Urinary bladder (tissue), 4 donors: ENCODE results near the gene CDH8. TPM values are rescaled to one million over a fixed set of nuclear protein-coding genes. Genes with fewer than 3 reads are reported as not detected.
"Not testable (repeated sequence)": the region's sequence is repeated elsewhere in the genome, so short reads cannot be mapped to it uniquely, and the experiment has no call there.

Experiments
- DNase-seq: peaks from one replicate; pipeline ENCODE4 v3.0.0-alpha.2; 2015; ENCODE audit errors: extremely low spot score
- H3K27ac ChIP-seq: one replicate; pipeline ENCODE4 v1.5.1; 2013; ENCODE audit warnings: low read depth, mild to moderate bottlenecking, moderate library complexity
- H3K36me3 ChIP-seq: one replicate; pipeline ENCODE4 v1.6.1; 2013; ENCODE audit warnings: mild to moderate bottlenecking, moderate library complexity; ENCODE audit not compliant: insufficient read depth
- H3K4me1 ChIP-seq: one replicate; pipeline ENCODE4 v1.6.1; 2013; ENCODE audit warnings: mild to moderate bottlenecking, moderate library complexity; ENCODE audit not compliant: insufficient read depth
- H3K4me3 ChIP-seq: one replicate; pipeline ENCODE4 v1.5.1; 2013; ENCODE audit warnings: low read depth, low read length
- WGBS: extraction: QIAGEN DNeasy Blood & Tissue Kit; methylation state at CpG from one replicate; pipeline ENCODE4 v1.1.7; 2013; 5-methylcytosine and 5-hydroxymethylcytosine counted together
- polyA plus RNA-seq: library from polyadenylated mRNA; stranded (reverse); fragments of 200-250 nt; gene quantifications from one replicate; pipeline ENCODE4 v1.2.3, GENCODE V29; 2013
- total RNA-seq: library from RNA; depleted of rRNA; stranded (reverse); fragments of >200 nt; gene quantifications from one replicate; pipeline ENCODE4 v1.2.3, GENCODE V29; 2014
- donor health status: healthy with polysubstance abuse.
- donor health status: healthy.

CDH8 gene
- total and polyA plus RNA-seq, 2 donors = 0.51 to 8.9 TPM

DNA sequence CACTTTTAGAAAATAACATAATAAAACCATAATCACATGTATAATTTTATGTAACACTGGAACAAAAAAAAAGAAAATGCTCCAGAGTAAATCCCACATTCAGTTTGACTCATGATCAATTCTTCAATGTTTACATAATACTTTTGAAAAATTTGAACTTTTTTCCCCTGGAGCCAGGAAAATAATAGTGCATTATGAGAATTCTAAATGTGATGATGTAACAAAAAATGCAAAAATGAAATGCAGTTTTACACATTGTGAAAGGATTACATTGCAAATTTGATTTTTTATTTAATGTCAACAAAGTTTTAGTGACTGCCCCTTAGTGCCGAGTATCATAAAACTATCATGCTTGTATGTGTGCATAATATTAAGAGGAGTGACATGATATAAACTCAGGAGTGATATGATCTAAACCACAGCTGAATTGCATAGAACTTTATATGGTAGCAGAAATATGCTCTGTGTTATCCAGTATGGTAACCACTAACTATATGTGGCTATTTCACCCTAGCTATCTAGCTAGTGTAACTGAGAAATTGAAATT, 238.2 kb downstream of the CDH8 start:
- DNase-seq = no peak
- H3K4me1 ChIP-seq = no peaks in the 10 kb centered on the region
- H3K27ac ChIP-seq = no peak overlapping the region
- WGBS = 33% methylated on average over 1 of the region's 1 CpG
- no peak overlapping the region for H3K4me3 ChIP-seq
- H3K36me3 ChIP-seq = no peaks in the 10 kb centered on the region

GRCh38 chr16:61797296-61797795, 238.9 kb downstream of the CDH8 start:
- no peak overlapping the region for H3K4me3 ChIP-seq
- no peak for DNase-seq
- no peak overlapping the region for H3K27ac ChIP-seq
- 73% methylated on average over 3 of the region's 3 CpGs for WGBS
- H3K36me3 ChIP-seq = no peaks in the 10 kb centered on the region
- H3K4me1 ChIP-seq = no peaks in the 10 kb centered on the region

GRCh38 chr16:61792194-61792909, 243.9 kb downstream of the CDH8 start:
- no peak for DNase-seq
- WGBS = 71% methylated on average over 4 of the region's 4 CpGs
- H3K36me3 ChIP-seq = no peaks in the 10 kb centered on the region
- no peaks in the 10 kb centered on the region for H3K4me1 ChIP-seq
- no peak overlapping the region for H3K4me3 ChIP-seq
- H3K27ac ChIP-seq = no peak overlapping the region

GRCh38 chr16:61791464-61791863, 244.8 kb downstream of the CDH8 start:
- Histone ChIP-seq H3K36me3 (no peaks in the 10 kb centered on the region), H3K4me3 (no peak overlapping the region), H3K4me1 (no peaks in the 10 kb centered on the region), H3K27ac (no peak overlapping the region)
- 41% methylated on average over 2 of the region's 2 CpGs for WGBS
- DNase-seq = no peak

DNA sequence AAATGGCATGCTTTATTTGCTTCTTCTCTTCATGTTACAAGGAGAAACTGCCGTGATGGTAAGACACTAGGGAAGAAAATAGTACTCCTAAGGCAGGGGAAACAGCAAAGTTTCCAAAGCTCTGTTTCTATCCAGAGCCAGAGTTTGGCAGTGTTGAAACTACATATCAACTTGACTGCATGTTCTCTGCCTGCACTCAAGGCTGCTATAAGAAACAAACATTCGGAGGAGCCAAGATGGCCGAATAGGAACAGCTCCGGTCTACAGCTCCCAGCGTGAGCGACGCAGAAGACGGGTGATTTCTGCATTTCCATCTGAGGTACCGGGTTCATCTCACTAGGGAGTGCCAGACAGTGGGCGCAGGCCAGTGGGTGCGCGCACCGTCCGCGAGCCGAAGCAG, 254.4 kb downstream of the CDH8 start:
- not testable (repeated sequence) for H3K4me3 ChIP-seq, DNase-seq, H3K27ac ChIP-seq, H3K4me1 ChIP-seq, H3K36me3 ChIP-seq
- 91% methylated on average over 16 of the region's 16 CpGs for WGBS

GRCh38 chr16:61780161-61780560, 256.1 kb downstream of the CDH8 start:
- Histone ChIP-seq H3K27ac (no peak overlapping the region), H3K4me3 (no peak overlapping the region), H3K4me1 (no peaks in the 10 kb centered on the region), H3K36me3 (no peaks in the 10 kb centered on the region)
- DNase-seq = no peak
- WGBS = 27% methylated on average over 1 of the region's 1 CpG

DNA sequence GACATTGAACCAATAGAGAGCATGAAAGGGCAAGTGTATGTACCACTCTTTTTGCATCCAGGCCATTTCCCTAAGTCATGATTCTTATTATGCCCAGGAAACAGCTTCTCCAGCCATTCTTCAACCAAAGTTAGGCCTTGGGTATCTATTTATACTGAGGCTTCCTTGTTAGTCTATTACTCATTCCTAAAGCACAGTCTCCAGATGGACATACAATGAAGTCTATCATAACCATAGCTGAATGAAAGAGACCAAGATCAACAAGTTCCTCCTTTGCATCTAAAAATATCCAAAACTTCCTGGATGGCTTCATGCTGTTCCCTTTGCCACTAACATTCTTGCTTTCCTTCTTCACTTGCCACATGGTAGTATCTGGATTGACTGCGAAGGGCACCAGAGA, 265.9 kb downstream of the CDH8 start:
- no peak for DNase-seq
- 87% methylated on average over 1 of the region's 1 CpG for WGBS
- Histone ChIP-seq H3K4me3 (no peak overlapping the region), H3K27ac (no peak overlapping the region), H3K36me3 (no peaks in the 10 kb centered on the region), H3K4me1 (no peaks in the 10 kb centered on the region)

DNA sequence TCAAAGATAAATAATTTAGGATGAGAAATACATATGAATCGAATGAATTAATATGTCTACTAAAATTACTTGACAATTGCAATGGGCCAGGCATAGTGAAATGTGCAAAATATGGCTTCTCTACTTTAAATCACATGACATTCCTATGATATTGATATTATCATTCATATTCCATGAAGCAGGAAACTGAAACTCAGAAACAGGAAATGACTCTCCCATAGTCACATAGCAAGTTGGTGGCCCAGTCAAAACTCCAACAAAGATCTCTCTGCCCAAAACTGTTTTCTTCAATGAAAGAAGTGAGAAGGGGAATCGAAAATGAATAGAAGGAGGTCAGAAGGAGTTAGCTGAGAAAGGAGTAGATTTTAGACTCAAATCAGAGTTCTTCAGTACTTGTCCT, 272.2 kb downstream of the CDH8 start:
- Histone ChIP-seq H3K27ac (no peak overlapping the region), H3K4me1 (no peaks in the 10 kb centered on the region), H3K4me3 (no peak overlapping the region), H3K36me3 (no peaks in the 10 kb centered on the region)
- 58% methylated on average over 2 of the region's 2 CpGs for WGBS
- no peak for DNase-seq

- Histone ChIP-seq H3K36me3 (no peaks in the 10 kb centered on the region), H3K4me3 (no peak overlapping the region), H3K4me1 (no peaks in the 10 kb centered on the region), H3K27ac (no peak overlapping the region)
- DNase-seq = no peak
- WGBS = 63% methylated on average over 3 of the region's 3 CpGs
Measured at GRCh38 chr16:61763013-61763412, 273.2 kb downstream of the CDH8 start.

GRCh38 chr16:61730997-61731396, 305.2 kb downstream of the CDH8 start:
- no peaks in the 10 kb centered on the region for H3K4me1 ChIP-seq
- H3K36me3 ChIP-seq = no peaks in the 10 kb centered on the region
- 71% methylated on average over 1 of the region's 1 CpG for WGBS
- no peak overlapping the region for H3K27ac ChIP-seq
- no peak for DNase-seq
- no peak overlapping the region for H3K4me3 ChIP-seq

DNA sequence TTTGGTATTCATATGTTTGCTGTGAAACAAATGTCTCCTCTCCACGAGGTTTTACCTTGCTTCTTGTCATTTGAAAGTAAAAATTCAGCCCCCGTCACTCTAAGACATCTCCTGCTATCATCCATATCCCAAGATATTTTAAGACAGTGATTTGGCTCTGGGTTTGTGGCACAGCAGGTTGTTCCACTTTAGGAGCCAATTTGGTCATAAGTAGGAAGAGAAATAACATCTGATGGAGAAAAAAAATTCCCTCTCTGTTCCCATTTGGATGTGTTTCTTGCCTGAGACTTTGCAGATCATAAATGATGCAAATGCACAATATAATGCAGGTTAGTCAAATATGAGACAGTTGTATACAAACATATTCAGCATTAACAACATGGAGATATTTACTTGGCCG, 309.5 kb downstream of the CDH8 start:
- no peaks in the 10 kb centered on the region for H3K4me1 ChIP-seq
- no peak overlapping the region for H3K4me3 ChIP-seq
- no peak overlapping the region for H3K27ac ChIP-seq
- no peaks in the 10 kb centered on the region for H3K36me3 ChIP-seq
- DNase-seq = no peak
- 78% methylated on average over 3 of the region's 3 CpGs for WGBS

DNA sequence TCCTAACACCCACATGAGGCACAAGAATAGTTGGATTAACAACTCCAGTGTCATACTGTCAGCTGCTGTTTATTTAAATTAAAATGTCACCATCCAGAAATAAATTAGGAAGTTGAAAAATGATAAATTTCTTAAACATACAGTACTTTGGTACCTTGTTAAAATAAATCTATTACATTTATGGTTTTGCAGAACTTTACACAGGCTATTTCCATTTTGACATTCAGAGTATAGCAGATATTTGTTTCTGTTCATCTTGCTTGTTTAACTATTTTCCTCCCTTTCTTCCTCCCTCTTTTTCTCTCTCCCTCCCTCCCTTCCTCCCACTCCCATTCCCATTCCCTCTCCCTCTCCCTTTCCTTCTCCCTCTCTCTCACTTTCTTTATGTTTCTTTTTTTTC, 310.1 kb downstream of the CDH8 start:
- no peak for DNase-seq
- H3K4me3 ChIP-seq = no peak overlapping the region
- H3K27ac ChIP-seq = no peak overlapping the region
- no peaks in the 10 kb centered on the region for H3K36me3 ChIP-seq
- no peaks in the 10 kb centered on the region for H3K4me1 ChIP-seq

DNA sequence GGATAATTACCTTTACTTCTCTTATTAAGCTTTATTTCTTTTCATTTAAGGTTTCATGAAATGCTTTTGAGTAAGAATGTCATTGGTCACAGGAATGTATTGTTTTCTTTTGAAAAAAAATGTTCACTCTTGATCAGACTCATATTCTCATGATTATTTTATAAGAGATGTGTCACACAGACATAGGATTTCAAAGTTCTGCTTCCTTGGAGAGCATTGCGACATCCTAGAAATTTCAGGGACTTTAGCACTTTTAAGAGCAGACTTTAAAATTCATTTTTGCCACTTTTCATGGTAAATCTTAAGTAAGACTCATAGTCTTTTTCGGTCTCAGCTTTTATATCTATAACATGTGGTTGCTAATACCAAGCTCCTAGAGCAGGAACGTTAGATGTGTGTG, 314.7 kb downstream of the CDH8 start:
- H3K36me3 ChIP-seq = no peaks in the 10 kb centered on the region
- no peaks in the 10 kb centered on the region for H3K4me1 ChIP-seq
- H3K4me3 ChIP-seq = no peak overlapping the region
- DNase-seq = no peak
- H3K27ac ChIP-seq = no peak overlapping the region
- WGBS = 72% methylated on average over 3 of the region's 3 CpGs

GRCh38 chr16:61715393-61715792, 320.8 kb downstream of the CDH8 start:
- H3K36me3 ChIP-seq = no peaks in the 10 kb centered on the region
- H3K4me3 ChIP-seq = no peak overlapping the region
- no peak overlapping the region for H3K27ac ChIP-seq
- no peak for DNase-seq
- no peaks in the 10 kb centered on the region for H3K4me1 ChIP-seq
